Motor neuron (in vitro differentiated cells): Measurements from ENCODE around the gene DDX6. TPM values are rescaled to one million over a fixed set of nuclear protein-coding genes. Genes with fewer than 3 reads are reported as not detected.
"Not testable (repeated sequence)": the region's sequence is repeated elsewhere in the genome, so short reads cannot be mapped to it uniquely, and the experiment has no call there.

Source experiments
- ATAC-seq, 8 experiments: fragments of 200-7000 bp; cut with Tn5 transposase; replicated peaks in 6 of 8; 2 replicates each; pipeline ENCODE4 v1.8.0; 2021; ENCODE audit warnings: mild to moderate bottlenecking in 8 of 8, moderate library complexity in 8 of 8
- H3K27ac ChIP-seq, 2 donors: fragments of 250-450 bp; sonication (Bioruptor Pico); 2 replicates each; pipeline ENCODE4 v1.9.0; 2021; ENCODE audit warnings: antibody characterized with exemption in 2 of 2, mild to moderate bottlenecking in 2 of 2, moderate library complexity in 1 of 2
- H3K4me1 ChIP-seq, 2 donors: fragments of 250-450 bp; sonication (Bioruptor Pico); replicated peaks in 1 of 2; 2 replicates each; pipeline ENCODE4 v1.6.1; 2021; ENCODE audit warnings: antibody characterized with exemption in 2 of 2, mild to moderate bottlenecking in 2 of 2, moderate library complexity in 1 of 2
- H3K4me3 ChIP-seq, 5 donors: fragments of 250-450 bp; sonication (Bioruptor Pico); 2 replicates each; pipeline ENCODE4 v1.9.0; 2021; ENCODE audit warnings: antibody characterized with exemption in 5 of 5, mild to moderate bottlenecking in 5 of 5, moderate library complexity in 4 of 5
- WGBS, 10 experiments: fragments of 450-650 bp; shearing (Covaris generic); methylation state at CpG; one replicate each; pipeline ENCODE4 v1.0.0; 2022; 5-methylcytosine and 5-hydroxymethylcytosine counted together
- in situ Hi-C, 9 experiments: fragments of 400-800 bp; cut with MboI; loops; one replicate each; pipeline ENCODE4 v1.15.0; 2021; ENCODE audit warnings: low sequenced_read_pairs in 9 of 9, low pct_unique_long_range_greater_than_20kb in 2 of 9; ENCODE audit not compliant: unreplicated experiment in 9 of 9
- total RNA-seq, 8 experiments: library from RNA; unstranded; fragments of 300-600 nt; gene quantifications; 2 replicates each; pipeline versions ENCODE4 v1.2.3 to v1.2.4, GENCODE V29; 2022

DDX6 gene
- total RNA-seq, 8 experiments from 2014 or later: 82.6 to 169 (median 135) TPM

DNA sequence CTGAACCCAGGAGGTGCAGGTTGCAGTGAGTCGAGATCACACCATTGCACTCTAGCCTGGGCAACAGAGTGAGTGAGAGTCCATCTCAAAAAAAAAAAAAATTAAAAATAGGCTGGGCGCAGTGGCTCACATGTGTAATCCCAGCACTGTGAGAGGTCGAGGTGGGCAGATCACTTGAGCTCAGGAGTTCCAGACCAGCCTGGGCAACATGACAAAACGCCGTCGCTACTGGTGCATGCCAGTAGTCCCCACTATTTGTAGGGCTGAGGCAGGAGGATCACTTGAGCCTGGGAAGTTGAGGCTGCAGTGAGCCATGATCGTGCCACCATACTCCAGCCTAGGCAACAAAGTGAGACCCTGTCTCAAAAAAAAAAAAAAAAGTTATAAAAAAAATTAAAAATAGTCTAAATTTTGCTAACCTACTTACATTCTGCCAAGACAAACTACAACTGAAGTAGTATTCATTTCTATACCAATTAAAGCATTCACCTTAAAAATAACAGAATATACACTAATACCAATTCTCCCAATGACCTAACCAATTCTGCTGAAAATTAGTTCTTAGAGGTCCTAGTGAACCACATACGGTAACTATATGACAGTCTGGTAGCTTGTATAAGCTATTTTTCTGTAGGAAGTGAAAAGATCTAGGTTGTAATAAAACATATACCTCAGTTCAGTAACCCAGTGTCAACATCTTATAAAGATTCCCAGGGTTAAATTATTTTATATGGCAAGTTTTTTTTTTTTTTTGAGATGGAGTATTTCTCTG lies 7.1 kb downstream of the DDX6 start:
- WGBS, 10 experiments: 76 to 100% (median 88%) methylated on average over 1 to 8 of the region's 8 CpGs; no CpG with 5 or more reads in 1 of the 10 experiments
- no peak overlapping the region for H3K27ac ChIP-seq
- no peak for ATAC-seq
- in situ Hi-C loops: no loop called here
- H3K4me3 ChIP-seq: no peak overlapping the region
- peaks cover 5 to 16% of the 10 kb centered on the region in 2 donors for H3K4me1 ChIP-seq

DNA sequence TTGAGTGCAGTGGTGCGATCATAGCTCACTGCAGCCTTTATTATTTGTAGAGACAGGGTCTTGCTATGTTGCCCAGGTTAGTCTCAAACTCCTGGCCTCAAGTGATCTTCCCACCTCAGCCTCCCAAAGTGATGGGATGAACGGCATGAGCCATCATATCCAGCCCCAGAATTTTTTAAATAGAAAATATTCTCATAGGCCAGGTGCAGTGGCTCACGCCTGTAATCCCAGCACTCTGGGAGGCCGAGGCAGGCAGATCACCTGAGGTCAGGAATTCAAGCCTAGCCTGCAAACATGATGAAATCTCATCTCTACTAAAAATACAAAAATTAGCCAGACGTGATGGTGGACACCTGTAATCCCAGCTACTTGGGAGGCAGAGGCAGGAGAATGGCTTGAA lies 7.6 kb downstream of the DDX6 start:
- H3K27ac ChIP-seq, in situ Hi-C loops, ATAC-seq, H3K4me3 ChIP-seq: not testable (repeated sequence)
- 0 to 100% (median 90%) methylated on average over 1 to 5 of the region's 5 CpGs; no CpG with 5 or more reads in 1 of the 10 experiments for WGBS, 10 experiments
- H3K4me1 ChIP-seq: peaks cover 0 to 11% of the 10 kb centered on the region in 2 donors

DNA sequence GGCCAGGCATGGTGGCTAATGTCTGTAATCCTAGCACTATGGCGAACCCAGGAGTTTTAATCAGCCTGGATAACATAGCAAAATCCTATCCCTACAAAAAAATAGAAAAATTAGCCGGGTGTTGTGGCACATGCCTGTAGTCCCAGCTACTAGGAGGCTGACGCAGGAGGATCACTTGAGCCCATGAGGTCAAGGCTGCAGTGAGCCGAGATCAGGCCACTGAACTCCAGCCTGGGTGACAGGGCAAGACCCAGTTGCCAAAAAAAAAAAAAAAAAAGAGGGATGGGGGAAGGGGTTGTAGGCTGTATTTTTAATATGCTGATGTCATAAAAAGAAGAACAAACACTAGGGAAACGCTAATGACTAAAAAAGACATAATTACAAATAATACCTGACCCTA lies 12.1 kb downstream of the DDX6 start:
- H3K27ac ChIP-seq: no peak overlapping the region
- WGBS, 10 experiments: 81 to 100% (median 95%) methylated on average over 1 to 5 of the region's 5 CpGs
- H3K4me3 ChIP-seq: no peak overlapping the region
- no peaks in the 10 kb centered on the region for H3K4me1 ChIP-seq
- in situ Hi-C loops: no loop called here
- no peak for ATAC-seq

- H3K27ac ChIP-seq: no peak overlapping the region
Observed at GRCh38 chr11:118774032-118774431, 16.9 kb downstream of the DDX6 start.

GRCh38 chr11:118771547-118772288 lies 19.2 kb downstream of the DDX6 start:
- in situ Hi-C loops: no loop called here
- Histone ChIP-seq H3K4me3 (no peak overlapping the region), H3K4me1 (peaks cover 0 to 5% of the 10 kb centered on the region in 2 donors), H3K27ac (no peak overlapping the region)
- no peak for ATAC-seq
- WGBS, 10 experiments: 70 to 100% (median 97%) methylated on average over 1 to 4 of the region's 4 CpGs

More at GRCh38 chr11:118774032-118774431, 16.9 kb downstream of the DDX6 start:
- ATAC-seq: no peak
- Histone ChIP-seq H3K4me1 (peaks cover 0 to 5% of the 10 kb centered on the region in 2 donors), H3K4me3 (no peak overlapping the region)
- 50 to 100% (median 98%) methylated on average over 1 to 4 of the region's 4 CpGs; no CpG with 5 or more reads in 1 of the 10 experiments for WGBS, 10 experiments
- in situ Hi-C loops: no loop called here

DNA sequence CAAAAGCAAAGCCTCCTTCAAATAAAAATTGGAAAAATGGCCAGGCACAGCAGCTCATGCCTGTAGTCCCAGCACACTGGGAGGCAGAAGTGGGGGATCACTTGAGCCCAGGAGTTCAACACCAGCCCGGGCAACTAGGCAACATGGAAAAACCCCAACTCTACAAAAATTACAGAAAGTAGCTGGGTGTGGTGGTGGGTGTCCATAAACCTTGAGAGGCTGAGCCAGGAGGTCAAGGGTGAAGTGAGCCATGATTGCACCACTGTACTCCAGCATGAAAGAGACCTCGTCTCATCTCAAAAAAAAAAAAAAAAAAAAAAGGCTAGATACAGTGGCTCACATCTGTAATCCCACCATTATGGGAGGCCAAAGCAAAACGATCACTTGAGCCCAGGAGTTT lies 22.3 kb downstream of the DDX6 start:
- Histone ChIP-seq H3K4me1 (peaks cover 0 to 5% of the 10 kb centered on the region in 2 donors), H3K27ac (no peak overlapping the region), H3K4me3 (no peak overlapping the region)
- in situ Hi-C loops: no loop called here
- peak in 1 of 8 experiments; percentile 37 for ATAC-seq
- 42 to 100% (median 92%) methylated on average over 1 to 3 of the region's 3 CpGs; no CpG with 5 or more reads in 3 of the 10 experiments for WGBS, 10 experiments

DNA sequence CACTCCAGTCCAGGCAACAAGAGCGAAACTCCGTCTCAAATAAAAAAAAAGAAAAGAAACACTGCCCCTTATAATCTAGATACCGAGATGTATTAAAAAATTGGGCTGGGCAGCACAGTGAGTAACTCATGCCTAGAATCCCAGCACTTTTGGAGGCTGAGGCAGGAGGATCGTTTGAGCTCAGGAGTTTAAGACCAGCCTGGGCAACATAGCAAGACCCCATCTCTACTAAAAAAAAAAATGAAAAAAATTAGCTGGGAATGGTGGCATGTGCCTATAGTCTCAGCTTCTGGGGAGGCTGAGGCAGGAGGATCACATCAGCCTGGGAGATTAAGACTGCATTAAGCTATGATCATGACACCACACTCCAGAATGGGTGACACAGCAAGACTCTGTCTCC lies 24.9 kb downstream of the DDX6 start:
- no peak for ATAC-seq
- Histone ChIP-seq H3K4me1 (no peaks in the 10 kb centered on the region), H3K27ac (no peak overlapping the region), H3K4me3 (no peak overlapping the region)
- 75 to 100% (median 80%) methylated on average over 1 to 4 of the region's 4 CpGs; no CpG with 5 or more reads in 3 of the 10 experiments for WGBS, 10 experiments
- in situ Hi-C loops: no loop called here

DNA sequence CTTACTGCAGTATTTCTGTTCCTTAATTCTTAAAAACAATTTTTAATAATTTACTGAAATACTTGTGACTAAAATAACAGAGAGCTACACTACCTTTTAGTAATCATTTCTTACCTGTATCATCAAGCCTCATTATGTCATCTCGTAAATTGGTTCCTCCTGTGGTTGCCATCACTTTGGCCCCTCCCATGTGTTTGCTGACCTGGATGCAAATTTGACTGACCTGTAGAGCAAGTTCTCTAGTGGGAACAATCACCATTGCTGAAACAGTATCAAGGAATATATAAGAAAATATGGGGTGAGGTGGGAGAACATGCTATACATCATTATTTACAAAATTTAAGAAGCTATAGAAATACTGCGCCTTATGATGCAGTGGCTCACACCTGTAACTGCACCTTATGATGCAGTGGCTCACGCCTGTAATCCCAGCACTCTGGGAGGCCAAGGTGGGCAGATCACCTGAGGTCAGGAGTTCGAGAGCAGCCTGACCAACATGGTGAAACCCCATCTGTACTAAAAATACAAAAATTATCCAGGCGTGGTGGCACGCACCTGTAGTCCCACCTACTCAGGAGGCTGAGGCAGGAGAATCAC lies 25.8 kb downstream of the DDX6 start:
- not testable (repeated sequence) for H3K27ac ChIP-seq, ATAC-seq
- 86 to 100% (median 98%) methylated on average over 1 to 6 of the region's 6 CpGs; no CpG with 5 or more reads in 2 of the 10 experiments for WGBS, 10 experiments

DNA sequence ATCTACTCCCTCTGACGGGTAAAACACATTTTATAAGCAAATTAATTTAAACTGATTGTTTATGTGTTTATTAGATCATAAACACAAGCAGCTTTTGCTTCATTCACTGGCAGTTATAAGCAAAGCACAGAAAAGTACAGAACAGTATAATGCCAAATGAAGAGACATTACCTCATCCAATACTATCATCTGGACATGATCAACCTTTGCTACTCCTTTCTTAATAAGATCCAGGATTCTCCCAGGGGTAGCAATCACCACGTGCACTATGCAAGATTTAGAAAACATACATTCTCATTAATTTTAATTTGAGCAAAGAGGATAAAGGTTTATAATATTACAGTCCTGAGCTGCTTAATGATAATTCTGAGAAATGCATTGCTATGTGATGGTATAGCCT lies 27.9 kb downstream of the DDX6 start:
- Histone ChIP-seq H3K4me1 (no peaks in the 10 kb centered on the region), H3K27ac (no peak overlapping the region), H3K4me3 (no peak overlapping the region)
- 22 to 100% (median 80%) methylated on average over 1 to 2 of the region's 2 CpGs; no CpG with 5 or more reads in 1 of the 10 experiments for WGBS, 10 experiments
- in situ Hi-C loops: no loop called here
- no peak for ATAC-seq

More for the DNA sequence above, 25.8 kb downstream of the DDX6 start:
- H3K4me1 ChIP-seq, H3K4me3 ChIP-seq, in situ Hi-C loops: not testable (repeated sequence)

DNA sequence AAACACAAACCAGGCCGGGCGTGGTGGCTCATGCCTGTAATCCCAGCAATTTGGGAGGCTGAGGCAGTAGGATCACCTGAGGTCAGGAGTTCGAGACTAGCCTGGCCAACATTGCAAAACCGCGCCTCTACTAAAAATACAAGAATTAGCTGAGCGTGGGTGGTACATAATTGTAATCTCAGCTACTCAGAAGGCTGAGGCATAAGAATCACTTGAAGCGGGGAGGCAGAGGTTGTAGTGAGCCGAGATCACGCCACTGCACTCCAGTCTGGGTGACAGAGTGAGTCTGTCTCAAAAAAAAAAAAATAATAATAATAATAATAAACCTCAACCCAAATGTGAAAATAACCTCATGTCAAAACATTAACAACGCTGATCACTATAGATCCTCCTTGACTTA lies 29.0 kb downstream of the DDX6 start:
- H3K4me1 ChIP-seq, H3K27ac ChIP-seq, ATAC-seq, in situ Hi-C loops, H3K4me3 ChIP-seq: not testable (repeated sequence)
- 71 to 100% (median 93%) methylated on average over 1 to 9 of the region's 10 CpGs; no CpG with 5 or more reads in 1 of the 10 experiments for WGBS, 10 experiments

- H3K4me1 ChIP-seq: no peaks in the 10 kb centered on the region
- in situ Hi-C loops: no loop called here
Observed at GRCh38 chr11:118757876-118758399, 33.0 kb downstream of the DDX6 start.

DNA sequence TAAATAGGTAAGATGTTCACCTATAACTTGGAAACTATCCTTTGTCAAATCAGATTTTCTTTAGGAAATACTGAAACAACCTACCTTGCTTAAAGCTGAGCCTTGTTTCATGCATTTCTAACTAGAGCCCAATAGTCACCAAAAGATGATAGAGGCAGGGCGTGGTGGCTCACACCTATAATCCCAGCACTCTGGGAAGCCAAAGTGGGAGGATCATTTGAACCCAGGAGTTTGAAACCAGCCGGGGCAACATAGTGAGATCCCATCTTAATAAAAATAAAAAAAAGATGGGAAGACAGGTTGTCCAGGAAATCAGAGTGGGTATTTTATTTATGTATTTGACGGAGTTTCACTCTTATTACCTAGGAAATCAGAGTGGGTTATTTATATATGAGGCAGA lies 38.3 kb downstream of the DDX6 start:
- Histone ChIP-seq H3K4me3 (no peak overlapping the region), H3K27ac (no peak overlapping the region), H3K4me1 (no peaks in the 10 kb centered on the region)
- 92 to 100% (median 100%) methylated on average over 1 to 3 of the region's 3 CpGs; no CpG with 5 or more reads in 3 of the 10 experiments for WGBS, 10 experiments
- in situ Hi-C loops: no loop called here
- no peak for ATAC-seq

More at GRCh38 chr11:118757876-118758399, 33.0 kb downstream of the DDX6 start:
- no peak overlapping the region for H3K4me3 ChIP-seq
- ATAC-seq: no peak
- 50 to 100% (median 88%) methylated on average over 1 to 4 of the region's 4 CpGs; no CpG with 5 or more reads in 2 of the 10 experiments for WGBS, 10 experiments
- no peak overlapping the region for H3K27ac ChIP-seq

- Histone ChIP-seq H3K27ac (no peak overlapping the region), H3K4me3 (no peak overlapping the region), H3K4me1 (no peaks in the 10 kb centered on the region)
- no peak for ATAC-seq
- in situ Hi-C loops: no loop called here
- 55 to 100% (median 85%) methylated on average over 1 to 6 of the region's 6 CpGs for WGBS, 10 experiments
Observed at GRCh38 chr11:118749429-118749828, 41.5 kb downstream of the DDX6 start.
